BJ (cell line): ENCODE data around the gene TXNDC12. TPM values are rescaled to one million over a fixed set of nuclear protein-coding genes. Genes with fewer than 3 reads are reported as not detected.
A peak's percentile ranks its signal among the peaks of the same experiment; 100 is the strongest.

Source experiments
- CTCF ChIA-PET: fragments of 350-600 bp; formaldehyde crosslinking; extraction: SDS; loops from one replicate; lab custom pipeline; 2021; ENCODE audit warnings: antibody characterized with exemption, inconsistent platforms; lab: Yijun Ruan, JAX
- POLR2A ChIA-PET: fragments of 300-600 bp; sonication (Branson Sonifier 250); formaldehyde crosslinking; extraction: SDS; loops from one replicate; lab custom pipeline; 2021; ENCODE audit warnings: antibody characterized with exemption; lab: Charles Lee
- DNase-seq: peaks from one replicate; pipeline ENCODE4 v3.0.0-alpha.2; 2011; ENCODE audit warnings: low read depth
- H3K27me3 ChIP-seq: 2 replicates; pipeline ENCODE4 v1.6.0; 2011; ENCODE audit warnings: low read length; ENCODE audit not compliant: control insufficient read depth, insufficient read depth
- H3K36me3 ChIP-seq: 2 replicates; pipeline ENCODE4 v1.5.1; 2011; ENCODE audit warnings: low read length; ENCODE audit not compliant: control insufficient read depth, insufficient read depth
- H3K4me3 ChIP-seq: 2 replicates; pipeline ENCODE4 v1.5.1; 2011; ENCODE audit warnings: low read depth, mild to moderate bottlenecking, control low read depth, low read length
- polyA plus RNA-seq: library from polyadenylated mRNA; depleted of rRNA; stranded (reverse); fragments of >200 nt; gene quantifications from 2 replicates; pipeline ENCODE4 v1.2.3, GENCODE V29; 2011
- TF ChIP-seq, protein P1 (sequence below): IDR thresholded peaks from 2 replicates; pipeline ENCODE4 v1.5.1; 2011; ENCODE audit warnings: low read depth, mild to moderate bottlenecking, control low read depth, inconsistent platforms, low read length, moderate library complexity; ENCODE audit not compliant: insufficient read depth

The TXNDC12 gene
- polyA plus RNA-seq, 1 experiment, result 53.9 TPM

DNA sequence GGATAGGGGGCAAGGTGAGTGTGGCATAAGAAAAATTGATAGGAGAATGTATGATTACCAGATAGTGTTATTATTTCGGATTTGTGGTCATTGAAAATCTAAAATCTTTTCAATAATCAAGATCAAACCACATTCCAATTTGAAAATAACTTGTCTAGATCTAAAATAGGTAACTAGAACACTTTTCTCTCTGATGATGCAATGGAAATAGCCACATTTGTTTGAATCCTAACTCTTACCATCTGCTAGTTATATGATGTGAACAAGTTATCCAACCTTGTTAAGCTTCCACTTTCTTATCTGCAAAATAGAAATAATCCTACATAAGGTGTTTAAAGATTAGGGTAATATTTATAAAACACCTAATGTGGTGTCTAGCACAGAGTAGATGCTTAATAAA is 4.9 kb upstream of the TXNDC12 start:
- CTCF ChIA-PET, result no interaction called here
- Histone ChIP-seq H3K36me3 (peaks cover 9% of the 10 kb centered on the region), H3K27me3 (no peaks in the 10 kb centered on the region), H3K4me3 (no peak overlapping the region)
- no peak for DNase-seq
- TF ChIP-seq, protein P1, sequence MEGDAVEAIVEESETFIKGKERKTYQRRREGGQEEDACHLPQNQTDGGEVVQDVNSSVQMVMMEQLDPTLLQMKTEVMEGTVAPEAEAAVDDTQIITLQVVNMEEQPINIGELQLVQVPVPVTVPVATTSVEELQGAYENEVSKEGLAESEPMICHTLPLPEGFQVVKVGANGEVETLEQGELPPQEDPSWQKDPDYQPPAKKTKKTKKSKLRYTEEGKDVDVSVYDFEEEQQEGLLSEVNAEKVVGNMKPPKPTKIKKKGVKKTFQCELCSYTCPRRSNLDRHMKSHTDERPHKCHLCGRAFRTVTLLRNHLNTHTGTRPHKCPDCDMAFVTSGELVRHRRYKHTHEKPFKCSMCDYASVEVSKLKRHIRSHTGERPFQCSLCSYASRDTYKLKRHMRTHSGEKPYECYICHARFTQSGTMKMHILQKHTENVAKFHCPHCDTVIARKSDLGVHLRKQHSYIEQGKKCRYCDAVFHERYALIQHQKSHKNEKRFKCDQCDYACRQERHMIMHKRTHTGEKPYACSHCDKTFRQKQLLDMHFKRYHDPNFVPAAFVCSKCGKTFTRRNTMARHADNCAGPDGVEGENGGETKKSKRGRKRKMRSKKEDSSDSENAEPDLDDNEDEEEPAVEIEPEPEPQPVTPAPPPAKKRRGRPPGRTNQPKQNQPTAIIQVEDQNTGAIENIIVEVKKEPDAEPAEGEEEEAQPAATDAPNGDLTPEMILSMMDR, result no peak
- POLR2A ChIA-PET, result no interaction called here

DNA sequence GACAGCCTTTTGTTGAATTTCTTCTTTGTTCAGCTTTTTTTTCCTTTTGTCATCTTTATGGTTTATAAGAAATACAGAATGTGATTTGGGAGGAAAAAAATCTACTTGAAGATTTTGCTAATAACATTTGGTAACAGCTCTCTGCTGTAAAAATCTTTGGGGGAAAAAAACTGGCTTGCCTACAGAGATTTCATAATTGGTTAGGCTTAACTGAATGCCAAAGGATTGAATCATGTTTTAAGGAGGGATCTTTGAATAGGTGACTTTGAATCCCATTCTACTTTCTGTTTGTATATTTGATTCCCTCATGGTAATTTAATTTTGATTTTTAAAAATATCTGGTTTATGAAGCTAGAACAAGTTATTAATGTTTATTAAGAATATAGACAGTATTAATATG is 4.3 kb upstream of the TXNDC12 start:
- ChIA-PET CTCF (no interaction called here), POLR2A (interaction anchor here (0.5 to 0.6 kb wide), 2 partner anchors 12 to 162 kb away, joined by 3 to 17 read pairs; no protein-coding TSS in a partner anchor)
- DNase-seq, result peak; percentile 23
- Histone ChIP-seq H3K36me3 (peaks cover 9% of the 10 kb centered on the region), H3K4me3 (no peak overlapping the region), H3K27me3 (no peaks in the 10 kb centered on the region)
- TF ChIP-seq, protein P1, result no peak

DNA sequence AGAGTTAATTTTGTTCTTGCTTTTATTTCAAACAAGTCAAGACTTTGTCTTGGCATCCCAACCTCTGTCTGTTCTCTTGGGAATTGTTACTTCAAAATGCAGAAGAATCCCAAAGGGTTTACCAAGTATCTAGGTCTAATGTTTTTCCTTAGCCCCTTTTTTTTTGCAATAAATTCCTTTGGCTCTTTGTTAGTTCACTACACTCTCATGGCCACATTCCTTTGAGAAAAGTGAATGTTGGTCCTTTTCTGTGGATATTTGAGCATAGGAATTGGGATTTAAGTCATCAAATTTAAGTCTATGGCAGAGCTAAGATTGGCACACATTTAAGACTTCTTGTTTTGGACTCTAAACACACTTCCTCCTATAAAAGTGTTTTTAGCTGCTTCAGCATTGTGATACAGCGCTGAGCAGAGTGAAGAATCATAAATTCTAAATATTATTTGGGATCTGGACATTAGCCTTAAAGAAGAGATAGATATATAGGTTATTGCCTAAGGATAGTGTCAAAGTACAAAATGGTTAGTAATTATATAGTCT is 3.0 kb upstream of the TXNDC12 start:
- Histone ChIP-seq H3K4me3 (no peak overlapping the region; the same call in 1 of the 2 replicates), H3K27me3 (no peaks in the 10 kb centered on the region), H3K36me3 (peaks cover 6% of the 10 kb centered on the region)
- no peak for DNase-seq
- ChIA-PET CTCF (no interaction called here), POLR2A (no interaction called here)
- TF ChIP-seq, protein P1, result no peak

DNA sequence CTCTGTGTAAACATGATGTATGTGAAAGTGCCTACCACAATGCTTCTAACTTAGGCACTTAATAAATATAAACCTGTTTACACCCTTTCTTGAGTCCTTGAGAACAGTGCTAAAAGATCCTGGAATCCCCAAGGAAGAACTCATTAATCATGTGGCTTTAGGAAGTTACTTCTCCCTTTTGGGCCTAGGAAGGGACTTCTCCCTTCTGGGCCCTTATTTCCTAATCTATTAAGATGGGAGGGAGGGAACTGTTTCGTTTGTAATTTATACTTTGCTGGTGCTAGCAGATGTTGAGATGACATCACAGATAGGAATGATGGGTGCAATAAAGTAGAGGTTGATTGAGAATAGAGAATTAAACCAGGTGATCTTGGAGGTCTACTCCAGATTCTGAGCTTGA is 2.3 kb upstream of the TXNDC12 start:
- POLR2A ChIA-PET, result no interaction called here
- TF ChIP-seq, protein P1, result no peak
- peak overlapping the region; percentile 69 for H3K4me3 ChIP-seq
- CTCF ChIA-PET, result no interaction called here
- H3K36me3 ChIP-seq, result peaks cover 6% of the 10 kb centered on the region
- DNase-seq, result no peak
- no peaks in the 10 kb centered on the region for H3K27me3 ChIP-seq

DNA sequence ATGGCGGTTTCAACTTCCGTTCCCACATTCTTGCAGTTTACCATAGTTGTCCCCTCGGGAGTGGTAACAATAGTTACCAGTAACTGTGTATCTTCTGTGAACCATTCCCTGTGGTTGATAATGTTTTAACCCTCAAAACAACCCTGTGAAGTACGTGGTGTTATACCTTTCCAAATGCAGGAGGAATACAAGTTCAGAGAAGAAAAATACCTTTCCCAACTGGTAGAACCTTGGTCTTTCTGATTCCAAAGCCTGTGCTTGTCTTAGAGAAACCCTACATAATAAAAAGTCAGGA is 1.9 kb upstream of the TXNDC12 start:
- no peak for DNase-seq
- ChIA-PET POLR2A (interaction anchor here (0.6 kb wide), 1 partner anchor 160 kb away, joined by 4 read pairs; no protein-coding TSS in a partner anchor), CTCF (no interaction called here)
- TF ChIP-seq, protein P1, result no peak
- peak overlapping the region; percentile 69 for H3K4me3 ChIP-seq
- H3K27me3 ChIP-seq, result no peaks in the 10 kb centered on the region
- peaks cover 7% of the 10 kb centered on the region for H3K36me3 ChIP-seq
